ENCODE data around the gene UCP2. TPM values are rescaled to one million over a fixed set of nuclear protein-coding genes. Genes with fewer than 3 reads are reported as not detected.

The UCP2 gene
- total RNA-seq, 3 donors from 2014 or later (not counting 1 experiment from before 2014, with no cell fraction given), result 463 to 946 (median 562) TPM

GRCh38 chr11:73944901-73945300 is 37.7 kb downstream of the UCP2 start:
- Mint-ChIP-seq H3K9me3 (peaks cover 4 to 6% of the 10 kb centered on the region in 2 donors), H3K36me3 (no peaks in the 10 kb centered on the region), H3K4me3 (no peak overlapping the region), H3K27ac (no peak overlapping the region), H3K27me3 (ENCODE audit: low read depth in 2 of 2) (peaks cover 0 to 3% of the 10 kb centered on the region in 2 donors), H3K4me1 (no peaks in the 10 kb centered on the region)
- Histone ChIP-seq H3K27ac (ENCODE audit: low read length) (no peak overlapping the region), H3K36me3 (ENCODE audit: control insufficient read depth, insufficient read depth, low read length) (no peaks in the 10 kb centered on the region), H3K4me3 (ENCODE audit: low read length) (no peak overlapping the region), H3K9me3 (ENCODE audit: control insufficient read depth, insufficient read depth, low read length) (no peaks in the 10 kb centered on the region), H3K27me3 (ENCODE audit: control insufficient read depth, insufficient read depth, low read length) (no peaks in the 10 kb centered on the region), H3K4me1 (ENCODE audit: control insufficient read depth, insufficient read depth, low read length) (no peaks in the 10 kb centered on the region)
- intact Hi-C loops (cut with micrococcal nuclease), result no loop called here
- TF ChIP-seq CTCF (IDR thresholded peaks at IDR 0.05), result no peak
- DNase-seq, result no peak
- WGBS (ENCODE audit: insufficient coverage), result 88% methylated on average over 10 of the region's 10 CpGs
- ATAC-seq, result no peak

- Mint-ChIP-seq H3K27ac (no peak overlapping the region), H3K4me1 (no peaks in the 10 kb centered on the region), H3K4me3 (no peak overlapping the region), H3K27me3 (ENCODE audit: low read depth in 2 of 2) (peaks cover 0 to 3% of the 10 kb centered on the region in 2 donors), H3K36me3 (no peaks in the 10 kb centered on the region), H3K9me3 (peaks cover 4 to 6% of the 10 kb centered on the region in 2 donors)
- intact Hi-C loops (cut with micrococcal nuclease), result no loop called here
- Histone ChIP-seq H3K4me1 (ENCODE audit: control insufficient read depth, insufficient read depth, low read length) (no peaks in the 10 kb centered on the region), H3K9me3 (ENCODE audit: control insufficient read depth, insufficient read depth, low read length) (no peaks in the 10 kb centered on the region), H3K4me3 (ENCODE audit: low read length) (no peak overlapping the region), H3K36me3 (ENCODE audit: control insufficient read depth, insufficient read depth, low read length) (no peaks in the 10 kb centered on the region), H3K27ac (ENCODE audit: low read length) (no peak overlapping the region), H3K27me3 (ENCODE audit: control insufficient read depth, insufficient read depth, low read length) (no peaks in the 10 kb centered on the region)
- ATAC-seq, result no peak
- no peak for DNase-seq
- 91% methylated on average over 5 of the region's 6 CpGs for WGBS (ENCODE audit: insufficient coverage)
- TF ChIP-seq CTCF (IDR thresholded peaks at IDR 0.05), result no peak
Measured at GRCh38 chr11:73944085-73944484, 38.6 kb downstream of the UCP2 start.

GRCh38 chr11:73942010-73942409 is 40.6 kb downstream of the UCP2 start:
- WGBS (ENCODE audit: insufficient coverage), result 81% methylated on average over 1 of the region's 1 CpG
- H3K27me3 ChIP-seq (ENCODE audit: control insufficient read depth, insufficient read depth, low read length), result no peaks in the 10 kb centered on the region
- Mint-ChIP-seq H3K9me3 (peaks cover 5 to 6% of the 10 kb centered on the region in 2 donors), H3K4me3 (no peak overlapping the region), H3K27ac (no peak overlapping the region), H3K27me3 (ENCODE audit: low read depth in 2 of 2) (peaks cover 0 to 3% of the 10 kb centered on the region in 2 donors), H3K4me1 (no peaks in the 10 kb centered on the region), H3K36me3 (no peaks in the 10 kb centered on the region)
- intact Hi-C loops (cut with micrococcal nuclease), result no loop called here
- H3K36me3 ChIP-seq (ENCODE audit: control insufficient read depth, insufficient read depth, low read length), result no peaks in the 10 kb centered on the region
- H3K27ac ChIP-seq (ENCODE audit: low read length), result no peak overlapping the region
- no peaks in the 10 kb centered on the region for H3K4me1 ChIP-seq (ENCODE audit: control insufficient read depth, insufficient read depth, low read length)
- DNase-seq (no peak), ATAC-seq (no peak)
- no peaks in the 10 kb centered on the region for H3K9me3 ChIP-seq (ENCODE audit: control insufficient read depth, insufficient read depth, low read length)
- TF ChIP-seq CTCF (IDR thresholded peaks at IDR 0.05), result no peak
- no peak overlapping the region for H3K4me3 ChIP-seq (ENCODE audit: low read length)

GRCh38 chr11:73940801-73941570 is 41.7 kb downstream of the UCP2 start:
- intact Hi-C loops (cut with micrococcal nuclease), result no loop called here
- H3K36me3 Mint-ChIP-seq, result no peaks in the 10 kb centered on the region
- no peak overlapping the region for H3K4me3 Mint-ChIP-seq
- Histone ChIP-seq H3K4me1 (ENCODE audit: control insufficient read depth, insufficient read depth, low read length) (no peaks in the 10 kb centered on the region), H3K27me3 (ENCODE audit: control insufficient read depth, insufficient read depth, low read length) (no peaks in the 10 kb centered on the region), H3K4me3 (ENCODE audit: low read length) (no peak overlapping the region), H3K36me3 (ENCODE audit: control insufficient read depth, insufficient read depth, low read length) (no peaks in the 10 kb centered on the region), H3K27ac (ENCODE audit: low read length) (no peak overlapping the region), H3K9me3 (ENCODE audit: control insufficient read depth, insufficient read depth, low read length) (no peaks in the 10 kb centered on the region)
- H3K27me3 Mint-ChIP-seq (ENCODE audit: low read depth in 2 of 2), result no peaks in the 10 kb centered on the region
- ATAC-seq (no peak), DNase-seq (no peak)
- no peak overlapping the region for H3K27ac Mint-ChIP-seq
- peaks cover 5 to 6% of the 10 kb centered on the region in 2 donors for H3K9me3 Mint-ChIP-seq
- no peaks in the 10 kb centered on the region for H3K4me1 Mint-ChIP-seq
- 97% methylated on average over 8 of the region's 9 CpGs for WGBS (ENCODE audit: insufficient coverage)
- no peak for TF ChIP-seq CTCF (IDR thresholded peaks at IDR 0.05)

Measured in natural killer cell (primary cell).